GM15510 (cell line): ENCODE results near the gene NRSN2.

Experiments
- POLR2A ChIP-seq: IDR thresholded peaks from 3 replicates; pipeline ENCODE4 v1.6.1; 2011; ENCODE audit warnings: borderline replicate concordance; ENCODE audit not compliant: insufficient read length; ENCODE audit errors: extremely low read depth

NRSN2 gene

DNA sequence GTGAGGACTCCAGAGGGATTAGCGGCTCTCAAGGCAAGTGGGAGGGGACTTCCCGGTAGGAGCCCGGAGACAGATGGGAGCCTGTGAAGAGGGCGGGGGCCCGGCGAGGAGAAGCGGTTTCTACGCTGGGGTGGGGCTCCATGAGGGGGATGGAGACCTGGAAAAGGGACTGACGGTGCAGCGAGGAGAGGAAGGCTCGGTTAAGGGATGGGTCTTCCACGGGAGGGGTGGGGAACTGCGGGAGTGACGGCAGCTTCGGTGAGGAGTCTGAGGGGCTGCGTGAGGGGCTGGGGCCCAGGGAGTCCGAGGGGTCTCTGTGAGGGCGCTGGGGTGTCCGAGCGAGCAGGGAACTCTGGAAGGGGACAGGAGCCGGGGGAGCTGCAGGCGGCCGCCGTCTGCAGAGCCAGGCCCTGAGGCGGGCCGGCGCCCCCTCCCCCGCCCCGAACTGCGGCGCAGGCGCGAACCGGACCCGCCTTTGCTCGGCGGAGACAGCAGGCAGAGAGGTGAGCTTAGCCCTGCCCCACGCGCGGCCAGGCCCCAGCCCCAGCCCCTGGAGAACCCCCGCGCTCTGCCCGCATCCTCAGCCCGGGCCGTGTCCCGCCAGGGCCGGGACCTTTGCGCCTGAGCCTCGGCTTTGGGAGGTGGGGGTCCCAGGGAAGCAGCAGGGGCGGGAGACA, at the start of gene NRSN2:
TSS of gene NRSN2 (plus strand) at position 472 of the 677 bp plus-strand sequence. CDS start 2,533 bp downstream, outside the sequence.
- peak; percentile 51 for TF ChIP-seq POLR2A

DNA sequence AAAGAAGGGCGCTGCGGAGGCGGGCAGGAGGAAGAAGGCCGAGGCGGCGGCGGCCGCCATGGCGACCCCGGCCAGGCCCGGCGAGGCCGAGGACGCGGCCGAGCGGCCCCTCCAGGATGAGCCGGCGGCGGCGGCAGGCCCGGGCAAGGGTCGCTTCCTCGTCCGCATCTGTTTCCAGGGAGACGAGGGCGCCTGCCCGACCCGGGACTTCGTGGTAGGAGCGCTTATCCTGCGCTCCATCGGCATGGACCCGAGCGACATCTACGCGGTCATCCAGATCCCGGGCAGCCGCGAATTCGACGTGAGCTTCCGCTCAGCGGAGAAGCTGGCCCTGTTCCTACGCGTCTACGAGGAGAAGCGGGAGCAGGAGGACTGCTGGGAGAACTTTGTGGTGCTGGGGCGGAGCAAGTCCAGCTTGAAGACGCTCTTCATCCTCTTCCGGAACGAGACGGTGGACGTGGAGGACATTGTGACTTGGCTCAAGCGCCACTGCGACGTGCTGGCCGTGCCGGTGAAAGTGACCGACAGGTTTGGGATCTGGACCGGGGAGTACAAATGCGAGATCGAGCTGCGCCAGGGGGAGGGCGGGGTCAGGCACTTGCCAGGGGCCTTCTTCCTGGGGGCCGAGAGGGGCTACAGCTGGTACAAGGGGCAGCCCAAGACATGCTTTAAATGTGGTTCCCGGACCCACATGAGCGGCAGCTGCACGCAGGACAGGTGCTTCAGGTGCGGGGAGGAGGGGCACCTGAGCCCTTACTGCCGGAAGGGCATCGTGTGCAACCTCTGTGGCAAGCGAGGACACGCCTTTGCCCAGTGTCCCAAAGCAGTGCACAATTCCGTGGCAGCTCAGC, 48.8 kb upstream of the NRSN2 start:
- TF ChIP-seq POLR2A: peak; percentile 44

GRCh38 chr20:298776-299391, 48.0 kb upstream of the NRSN2 start:
- TF ChIP-seq POLR2A: no peak

- no peak for TF ChIP-seq POLR2A
These were observed 46.4 kb upstream of the NRSN2 start for GRCh38 chr20:300345-300990.

- no peak for TF ChIP-seq POLR2A
These were observed 44.7 kb upstream of the NRSN2 start for GRCh38 chr20:301886-302848.

GRCh38 chr20:305745-306144, 41.2 kb upstream of the NRSN2 start:
- no peak for TF ChIP-seq POLR2A

DNA sequence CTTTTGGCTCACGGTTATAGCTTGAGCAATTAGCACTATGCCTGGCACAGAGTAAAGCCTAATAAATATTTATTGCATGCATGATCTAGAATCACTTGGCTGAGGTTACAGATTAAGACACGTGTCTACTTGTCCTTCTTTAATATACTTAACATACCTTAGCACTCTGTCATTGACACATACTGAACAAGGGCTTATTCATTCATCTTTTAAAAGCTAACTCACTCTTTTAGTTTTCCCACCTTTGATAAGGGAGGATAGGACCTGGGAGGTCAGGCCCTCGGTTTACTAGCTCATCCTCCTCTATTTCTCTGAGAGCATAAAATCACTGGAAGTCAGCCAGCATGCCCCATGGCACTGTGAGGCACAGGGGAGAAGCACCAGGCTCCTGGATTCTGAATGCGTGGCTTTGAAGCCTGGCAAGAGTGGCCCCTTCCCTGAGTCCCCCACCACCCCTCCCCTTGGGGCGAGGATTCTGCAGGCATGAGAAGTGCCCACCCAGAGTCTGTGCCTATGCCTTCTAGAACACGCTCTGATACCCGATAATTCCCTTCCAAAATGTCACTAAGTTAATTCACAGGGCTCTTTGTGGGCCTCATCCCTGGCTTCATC, 38.4 kb upstream of the NRSN2 start:
- no peak for TF ChIP-seq POLR2A

DNA sequence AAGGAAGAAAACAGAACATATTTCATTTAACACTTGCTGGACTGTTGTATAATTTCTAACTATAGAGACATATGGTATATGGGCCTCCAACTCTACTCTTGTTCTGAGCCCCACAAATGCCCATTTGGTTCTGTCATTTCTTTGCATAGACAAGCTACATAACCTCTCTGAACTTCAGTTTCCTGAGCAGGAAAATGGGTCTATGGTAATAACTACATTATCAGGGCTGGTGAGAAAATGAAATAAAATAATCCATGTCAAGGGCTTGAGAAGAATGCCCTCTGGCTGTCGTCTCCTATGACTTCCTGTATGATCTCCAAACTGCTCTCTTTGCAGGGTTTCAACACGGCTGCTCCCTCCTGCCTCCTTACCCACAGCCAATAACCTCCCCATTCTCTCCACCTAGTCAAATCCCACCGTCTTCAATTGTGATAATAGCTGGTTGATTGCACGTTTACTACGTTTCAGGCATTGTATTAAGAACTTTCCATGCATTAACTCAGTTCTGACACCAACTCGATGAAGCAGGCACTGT, 37.5 kb upstream of the NRSN2 start:
- no peak for TF ChIP-seq POLR2A

GRCh38 chr20:309841-310644, 36.9 kb upstream of the NRSN2 start:
- no peak for TF ChIP-seq POLR2A

GRCh38 chr20:310645-311044, 36.3 kb upstream of the NRSN2 start:
- TF ChIP-seq POLR2A: no peak

- no peak for TF ChIP-seq POLR2A
These were observed 35.3 kb upstream of the NRSN2 start for GRCh38 chr20:311609-312008.

- no peak for TF ChIP-seq POLR2A
These were observed 34.8 kb upstream of the NRSN2 start for GRCh38 chr20:312067-312466.
